OCI-LY7 (cell line): ENCODE results near the gene COL3A1. TPM values are rescaled to one million over a fixed set of nuclear protein-coding genes. Genes with fewer than 3 reads are reported as not detected.

Experiments
- Bru-seq: library from RNA; stranded (reverse); fragments of 400-500 nt; gene quantifications from one replicate; lab custom pipeline; 2021; lab: Mats Ljungman, UMichigan
- BruChase-seq, 2 experiments: library from RNA; stranded (reverse); fragments of 400-500 nt; gene quantifications; one replicate each; lab custom pipeline; 2021; lab: Mats Ljungman, UMichigan
- BruUV-seq: library from RNA; stranded (reverse); fragments of 400-500 nt; replicated peaks from 2 replicates; lab custom pipeline; 2021; lab: Mats Ljungman, UMichigan
- CTCF ChIA-PET: fragments of 300-600 bp; sonication (Branson Sonifier 250); formaldehyde crosslinking; loops from one replicate; lab custom pipeline; 2022; ENCODE audit warnings: antibody characterized with exemption; ENCODE audit not compliant: unreplicated experiment; lab: Charles Lee
- POLR2A ChIA-PET: fragments of 300-600 bp; sonication (Branson Sonifier 250); formaldehyde crosslinking; loops from one replicate; lab custom pipeline; 2022; ENCODE audit warnings: antibody characterized with exemption; lab: Charles Lee
- DNase-seq: peaks from one replicate; pipeline ENCODE4 v3.0.0-alpha.2; 2015; ENCODE audit warnings: low spot score
- H2AFZ ChIP-seq: fragments of 200-600 bp; sonication (generic), shearing (Covaris generic); 2 replicates; pipeline ENCODE4 v1.6.1; 2014; ENCODE audit warnings: mild to moderate bottlenecking, antibody characterized with exemption, low read length, moderate library complexity
- H3K27ac ChIP-seq: fragments of 200-600 bp; sonication (generic); 2 replicates; pipeline ENCODE4 v1.5.1; 2014; ENCODE audit warnings: mixed run types, low read depth, mild to moderate bottlenecking, moderate library complexity, low read length, inconsistent platforms; ENCODE audit not compliant: poor library complexity, severe bottlenecking
- H3K36me3 ChIP-seq: fragments of 200-600 bp; sonication (generic); 2 replicates; pipeline ENCODE4 v1.6.1; 2014; ENCODE audit warnings: mild to moderate bottlenecking, antibody characterized with exemption, low read length, moderate library complexity, mixed read lengths; ENCODE audit not compliant: insufficient read depth
- H3K4me1 ChIP-seq: fragments of 200-600 bp; sonication (generic); 2 replicates; pipeline ENCODE4 v1.5.1; 2014; ENCODE audit warnings: mild to moderate bottlenecking, low read length; ENCODE audit not compliant: insufficient read depth, poor library complexity, severe bottlenecking
- H3K4me2 ChIP-seq: fragments of 200-600 bp; sonication (generic); 2 replicates; pipeline ENCODE4 v1.6.1; 2014; ENCODE audit warnings: mild to moderate bottlenecking, low read length
- H3K4me3 ChIP-seq: fragments of 200-600 bp; sonication (generic); 2 replicates; pipeline ENCODE4 v1.5.1; 2014; ENCODE audit warnings: mild to moderate bottlenecking, low read depth, low read length; ENCODE audit not compliant: poor library complexity, severe bottlenecking
- H3K79me2 ChIP-seq: fragments of 200-600 bp; sonication (generic); 2 replicates; pipeline ENCODE4 v1.6.1; 2016; ENCODE audit warnings: low read depth, mild to moderate bottlenecking, low read length, moderate library complexity, mixed read lengths; ENCODE audit not compliant: insufficient read depth
- H3K9me2 ChIP-seq: fragments of 200-600 bp; sonication (generic); 2 replicates; pipeline ENCODE4 v1.6.1; 2016; ENCODE audit warnings: mild to moderate bottlenecking, low read length, mixed read lengths; ENCODE audit not compliant: insufficient read depth
- H3K9me3 ChIP-seq: fragments of 200-600 bp; sonication (generic); 2 replicates; pipeline ENCODE4 v1.6.1; 2014; ENCODE audit warnings: mild to moderate bottlenecking, mixed run types, low read length, mixed read lengths
- H4K20me1 ChIP-seq: fragments of 200-600 bp; sonication (generic); 2 replicates; pipeline ENCODE4 v1.6.1; 2014; ENCODE audit warnings: mild to moderate bottlenecking, antibody characterized with exemption, low read length, moderate library complexity, mixed read lengths; ENCODE audit not compliant: insufficient read depth
- EZH2phosphoT487 ChIP-seq: fragments of 200-600 bp; sonication (generic); IDR thresholded peaks from 2 replicates; pipeline ENCODE4 v1.6.1; 2018; ENCODE audit warnings: low read depth, borderline replicate concordance, mild to moderate bottlenecking, mixed run types, antibody characterized with exemption, low read length, moderate library complexity, mixed read lengths
- intact Hi-C: fragments of 100-400 bp; cut with micrococcal nuclease; formaldehyde crosslinking; loops from one replicate; pipeline ENCODE4 v1.10.0; 2022; ENCODE audit not compliant: unreplicated experiment
- long read RNA-seq: library from polyadenylated mRNA; stranded (forward); transcript quantifications from one replicate; pipeline ENCODE4 v2.0.0, GENCODE V29; 2022
- total RNA-seq, 2 experiments: library from RNA; depleted of rRNA in 1 of 2; stranded (reverse); fragments of >200 nt in 1 of 2; shearing (Covaris generic) in 1 of 2; gene quantifications; 2 replicates each; pipeline ENCODE4 v1.2.3, GENCODE V29; 2014 to 2022
- TF ChIP-seq, protein P1 (sequence below): fragments of 200-600 bp; sonication (generic); conservative IDR thresholded peaks from 2 replicates; pipeline ENCODE4 v1.5.1; 2014; ENCODE audit warnings: mild to moderate bottlenecking, antibody characterized with exemption, low read length, moderate library complexity, mixed read lengths

COL3A1 gene
- total RNA-seq (2014; rRNA removed; shearing (Covaris generic)) = not detected in 2 replicates
- total RNA-seq (2022) = not detected in 2 replicates
- Bru-seq, nascent RNA = not detected
- BruChase-seq, experiment 1, labeled RNA remaining after a 6-hour chase = percentile 4 among the genes with signal in this experiment
- not detected for BruChase-seq, experiment 2, labeled RNA remaining after a 2-hour chase
- long read RNA-seq = 0 reads

DNA sequence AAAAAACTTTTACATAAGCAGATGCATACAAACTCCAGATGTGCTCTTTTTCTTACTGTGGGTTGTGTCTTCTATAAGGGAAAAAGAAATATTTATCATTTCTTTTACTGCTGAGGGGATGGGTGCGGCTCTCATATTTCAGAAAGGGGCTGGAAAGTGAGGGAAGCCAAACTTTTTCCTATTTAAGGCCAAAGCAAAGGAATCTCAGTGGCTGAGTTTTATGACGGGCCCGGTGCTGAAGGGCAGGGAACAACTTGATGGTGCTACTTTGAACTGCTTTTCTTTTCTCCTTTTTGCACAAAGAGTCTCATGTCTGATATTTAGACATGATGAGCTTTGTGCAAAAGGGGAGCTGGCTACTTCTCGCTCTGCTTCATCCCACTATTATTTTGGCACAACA, at the start of gene COL3A1:
TSS of gene COL3A1 (plus strand) at position 210 of the 400 bp plus-strand sequence. CDS start at position 327, 117 bp downstream.
- BruUV-seq = no TSS peak
- intact Hi-C loops = no loop called here
- H2AFZ ChIP-seq = no peak within 1 kb of the TSS
- H3K4me2 ChIP-seq = no peak within 1 kb of the TSS
- no peaks in the 10 kb centered on the region for H3K79me2 ChIP-seq
- no peaks in the 10 kb centered on the region for H3K9me2 ChIP-seq
- H3K27ac ChIP-seq = no peak within 1 kb of the TSS
- H3K9me3 ChIP-seq = no peaks in the 10 kb centered on the region
- TF ChIP-seq, protein P1, sequence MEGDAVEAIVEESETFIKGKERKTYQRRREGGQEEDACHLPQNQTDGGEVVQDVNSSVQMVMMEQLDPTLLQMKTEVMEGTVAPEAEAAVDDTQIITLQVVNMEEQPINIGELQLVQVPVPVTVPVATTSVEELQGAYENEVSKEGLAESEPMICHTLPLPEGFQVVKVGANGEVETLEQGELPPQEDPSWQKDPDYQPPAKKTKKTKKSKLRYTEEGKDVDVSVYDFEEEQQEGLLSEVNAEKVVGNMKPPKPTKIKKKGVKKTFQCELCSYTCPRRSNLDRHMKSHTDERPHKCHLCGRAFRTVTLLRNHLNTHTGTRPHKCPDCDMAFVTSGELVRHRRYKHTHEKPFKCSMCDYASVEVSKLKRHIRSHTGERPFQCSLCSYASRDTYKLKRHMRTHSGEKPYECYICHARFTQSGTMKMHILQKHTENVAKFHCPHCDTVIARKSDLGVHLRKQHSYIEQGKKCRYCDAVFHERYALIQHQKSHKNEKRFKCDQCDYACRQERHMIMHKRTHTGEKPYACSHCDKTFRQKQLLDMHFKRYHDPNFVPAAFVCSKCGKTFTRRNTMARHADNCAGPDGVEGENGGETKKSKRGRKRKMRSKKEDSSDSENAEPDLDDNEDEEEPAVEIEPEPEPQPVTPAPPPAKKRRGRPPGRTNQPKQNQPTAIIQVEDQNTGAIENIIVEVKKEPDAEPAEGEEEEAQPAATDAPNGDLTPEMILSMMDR = no peak
- TF ChIP-seq EZH2phosphoT487 = no peak
- H3K4me1 ChIP-seq = no peaks in the 10 kb centered on the region
- no peak within 1 kb of the TSS for H3K4me3 ChIP-seq
- no peaks in the 10 kb centered on the region for H3K36me3 ChIP-seq
- POLR2A ChIA-PET = no interaction called here
- H4K20me1 ChIP-seq = no peaks in the 10 kb centered on the region
- DNase-seq = no peak
- CTCF ChIA-PET = no interaction called here

DNA sequence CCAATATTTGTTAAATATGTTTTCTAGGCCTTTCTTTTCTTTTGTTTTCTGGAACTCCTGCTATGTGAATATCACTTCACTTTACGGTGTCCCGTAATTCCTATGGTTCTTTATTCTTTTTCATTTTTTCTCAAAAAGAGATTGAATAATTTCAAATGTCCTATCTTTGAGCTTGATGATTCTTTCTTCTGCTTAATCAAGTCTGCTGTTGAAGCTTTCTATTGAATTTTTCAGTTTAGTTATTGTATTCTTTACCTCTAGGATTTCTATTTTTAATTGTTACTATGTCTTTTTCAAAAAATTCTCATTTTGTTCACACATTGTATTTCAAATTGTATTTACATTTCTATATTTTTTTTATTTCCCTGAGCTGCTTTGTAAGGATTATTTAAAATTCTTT, 45.5 kb upstream of the COL3A1 start:
- Histone ChIP-seq H3K4me3 (no peak overlapping the region), H2AFZ (no peak overlapping the region), H3K79me2 (no peaks in the 10 kb centered on the region), H3K36me3 (no peaks in the 10 kb centered on the region), H3K9me2 (no peaks in the 10 kb centered on the region), H3K4me1 (no peaks in the 10 kb centered on the region), H4K20me1 (no peaks in the 10 kb centered on the region), H3K9me3 (no peaks in the 10 kb centered on the region), H3K27ac (no peak overlapping the region), H3K4me2 (no peak overlapping the region)
- BruUV-seq = no TSS peak
- no peak for TF ChIP-seq EZH2phosphoT487
- TF ChIP-seq, protein P1 = no peak
- ChIA-PET CTCF (no interaction called here), POLR2A (no interaction called here)
- intact Hi-C loops = no loop called here
- DNase-seq = no peak

DNA sequence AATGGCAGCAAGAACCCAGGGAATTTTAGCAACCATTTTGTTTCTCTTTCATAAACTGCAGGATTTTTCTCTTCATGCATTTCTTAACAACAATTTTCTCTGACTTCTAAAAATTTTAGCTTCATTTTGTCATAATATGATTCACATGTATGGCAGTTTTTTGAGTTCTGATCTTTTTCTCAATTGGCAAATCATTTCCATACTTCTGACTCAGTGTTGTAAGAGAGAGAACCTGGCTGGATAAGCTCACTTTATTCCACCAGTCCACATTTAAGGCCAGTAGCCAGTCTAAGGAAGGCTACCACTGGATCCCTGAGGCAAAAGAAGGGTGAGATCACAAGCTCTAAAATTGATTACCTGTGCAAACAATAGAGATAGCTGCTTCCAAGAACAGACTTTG, 42.8 kb upstream of the COL3A1 start:
- BruUV-seq = no TSS peak
- intact Hi-C loops = no loop called here
- no peaks in the 10 kb centered on the region for H3K9me2 ChIP-seq
- no peaks in the 10 kb centered on the region for H4K20me1 ChIP-seq
- H3K4me2 ChIP-seq = no peak overlapping the region
- H2AFZ ChIP-seq = no peak overlapping the region
- no peaks in the 10 kb centered on the region for H3K79me2 ChIP-seq
- no peak overlapping the region for H3K27ac ChIP-seq
- H3K4me1 ChIP-seq = no peaks in the 10 kb centered on the region
- TF ChIP-seq, protein P1 = no peak
- no peak for TF ChIP-seq EZH2phosphoT487
- no peak overlapping the region for H3K4me3 ChIP-seq
- no peak for DNase-seq
- POLR2A ChIA-PET = interaction anchor here (0.7 to 1.9 kb wide), 3 partner anchors 14 to 83 kb away, joined by 3 to 6 read pairs (median 5); no protein-coding TSS in a partner anchor
- CTCF ChIA-PET = no interaction called here
- H3K36me3 ChIP-seq = no peaks in the 10 kb centered on the region
- H3K9me3 ChIP-seq = no peaks in the 10 kb centered on the region
